Thymus (tissue), 11 donors: ENCODE measurements around the gene STAT2. TPM values are rescaled to one million over a fixed set of nuclear protein-coding genes. Genes with fewer than 3 reads are reported as not detected.
"Not testable (repeated sequence)": the region's sequence is repeated elsewhere in the genome, so short reads cannot be mapped to it uniquely, and the experiment has no call there.

Experiments
- DNase-seq, 9 donors: peaks; one replicate each; pipeline ENCODE4 v3.0.0-alpha.2; 2013; ENCODE audit warnings: low spot score in 9 of 9, low read depth in 6 of 9, missing footprints in 1 of 9
- H3K27ac ChIP-seq, 2 donors: one replicate each; pipeline ENCODE4 v1.5.1; 2013; ENCODE audit warnings: control low read depth in 1 of 2, low read depth in 1 of 2, low read length in 1 of 2, mild to moderate bottlenecking in 1 of 2, moderate library complexity in 1 of 2
- H3K27me3 ChIP-seq, 2 donors: one replicate each; pipeline ENCODE4 v1.5.1; 2013; ENCODE audit warnings: low read length in 1 of 2; ENCODE audit not compliant: control insufficient read depth in 2 of 2, insufficient read depth in 1 of 2
- H3K36me3 ChIP-seq, 2 donors: one replicate each; pipeline ENCODE4 v1.5.1; 2013; ENCODE audit warnings: low read length in 1 of 2, mild to moderate bottlenecking in 1 of 2, moderate library complexity in 1 of 2; ENCODE audit not compliant: control insufficient read depth in 2 of 2, insufficient read depth in 2 of 2
- H3K4me1 ChIP-seq, 2 donors: one replicate each; pipeline ENCODE4 v1.5.1; 2013; ENCODE audit warnings: low read length in 2 of 2; ENCODE audit not compliant: control insufficient read depth in 2 of 2, insufficient read depth in 2 of 2
- H3K4me3 ChIP-seq, 2 donors: one replicate each; pipeline ENCODE4 v1.5.1; 2013; ENCODE audit warnings: low read length in 2 of 2, control low read depth in 1 of 2, mild to moderate bottlenecking in 1 of 2
- H3K9me3 ChIP-seq, 2 donors: one replicate each; pipeline ENCODE4 v1.5.1; 2013; ENCODE audit warnings: low read length in 1 of 2, mild to moderate bottlenecking in 1 of 2; ENCODE audit not compliant: control insufficient read depth in 2 of 2, insufficient read depth in 1 of 2
- WGBS: extraction: QIAGEN DNeasy Blood & Tissue Kit; methylation state at CpG from one replicate; pipeline ENCODE4 v1.1.7; 2013; 5-methylcytosine and 5-hydroxymethylcytosine counted together
- polyA plus RNA-seq: library from polyadenylated mRNA; stranded (reverse); fragments of 200-250 nt; gene quantifications from one replicate; pipeline ENCODE4 v1.2.3, GENCODE V29; 2013
- total RNA-seq: library from RNA; stranded (reverse); fragments of 120-200 nt; gene quantifications from one replicate; pipeline ENCODE4 v1.2.4, GENCODE V29; 2013
- donor health status: healthy.

STAT2 gene
- total and polyA plus RNA-seq, 2 donors, result 73.3 to 102 TPM

DNA sequence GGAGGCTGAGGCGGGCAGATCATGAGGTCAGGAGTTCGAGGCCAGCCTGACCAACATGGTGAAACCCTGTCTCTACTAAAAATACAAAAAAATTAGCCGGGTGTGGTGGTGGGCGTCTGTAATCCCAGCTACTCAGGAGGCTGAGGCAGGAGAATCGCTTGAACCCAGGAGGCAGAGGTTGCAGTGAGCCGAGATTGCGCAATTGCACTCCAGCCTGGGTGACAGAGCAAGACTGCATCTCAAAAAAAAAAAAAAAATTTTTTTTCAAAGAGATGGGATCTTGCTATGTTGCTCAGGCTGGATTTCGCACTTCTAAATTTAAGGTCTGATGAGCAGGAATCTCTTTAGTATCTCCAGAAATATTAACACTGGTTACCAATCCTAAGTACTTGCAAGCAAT lies 38.3 kb downstream of the STAT2 start:
- H3K27ac ChIP-seq, DNase-seq, H3K4me3 ChIP-seq, H3K4me1 ChIP-seq, H3K9me3 ChIP-seq, H3K27me3 ChIP-seq: not testable (repeated sequence)
- 98% methylated on average over 8 of the region's 8 CpGs for WGBS
- H3K36me3 ChIP-seq, result peaks cover 64 to 80% of the 10 kb centered on the region in 2 donors

GRCh38 chr12:56321027-56321426 lies 38.9 kb downstream of the STAT2 start:
- H3K27me3 ChIP-seq, result no peaks in the 10 kb centered on the region
- no peak overlapping the region for H3K4me3 ChIP-seq
- peaks cover 0 to 5% of the 10 kb centered on the region in 2 donors for H3K4me1 ChIP-seq
- H3K36me3 ChIP-seq, result peaks cover 58 to 74% of the 10 kb centered on the region in 2 donors
- no peaks in the 10 kb centered on the region for H3K9me3 ChIP-seq
- H3K27ac ChIP-seq, result no peak overlapping the region
- WGBS, result 97% methylated on average over 2 of the region's 2 CpGs
- no peak for DNase-seq

- 98% methylated on average over 3 of the region's 3 CpGs for WGBS
- no peak overlapping the region for H3K4me3 ChIP-seq
- H3K36me3 ChIP-seq, result peaks cover 30 to 49% of the 10 kb centered on the region in 2 donors
- H3K4me1 ChIP-seq, result peaks cover 6 to 16% of the 10 kb centered on the region in 2 donors
- no peak for DNase-seq
- H3K27me3 ChIP-seq, result no peaks in the 10 kb centered on the region
- no peaks in the 10 kb centered on the region for H3K9me3 ChIP-seq
- H3K27ac ChIP-seq, result no peak overlapping the region
Observed at GRCh38 chr12:56317675-56318074, 42.2 kb downstream of the STAT2 start.

DNA sequence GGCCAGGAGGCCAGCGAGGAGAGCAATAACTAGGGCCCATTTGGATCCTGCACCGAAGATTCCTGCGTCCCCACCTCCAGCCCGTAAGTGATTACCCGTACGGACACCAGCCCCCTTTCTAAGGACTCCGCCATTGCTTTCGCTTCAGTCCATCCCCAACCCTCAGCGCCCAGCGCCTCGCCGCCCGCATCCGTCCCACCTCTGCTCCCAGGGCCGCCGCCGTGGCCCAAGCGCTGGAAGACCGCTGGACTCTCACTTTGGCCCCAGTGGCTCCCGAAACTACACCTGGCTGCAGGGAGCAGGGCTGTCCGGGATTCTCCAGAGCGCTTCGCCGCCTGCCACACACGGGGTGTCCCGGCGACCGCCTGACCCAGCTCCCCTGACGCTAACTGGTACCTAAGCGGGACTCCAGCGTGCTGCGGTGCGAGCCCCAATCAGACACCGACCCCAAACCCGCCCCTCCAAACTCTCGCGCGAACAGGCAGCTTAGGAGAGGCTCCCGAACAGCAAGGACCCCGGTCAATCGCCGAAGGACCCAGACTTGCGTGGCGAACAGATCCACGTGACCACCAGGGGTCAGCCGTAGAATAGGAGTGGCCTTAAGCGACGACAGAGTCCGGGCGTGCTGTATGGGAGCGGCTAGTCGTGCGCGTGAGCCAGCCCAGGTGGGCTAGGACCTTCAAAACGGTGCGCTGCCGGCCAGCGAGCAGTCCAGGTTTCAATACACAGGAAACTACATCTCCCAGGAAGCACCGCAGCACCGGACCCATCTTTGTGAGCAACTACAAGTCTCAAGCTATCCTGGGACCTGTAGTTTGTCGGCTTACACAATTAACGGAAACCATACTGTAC lies 44.1 kb downstream of the STAT2 start, which contains the start of gene CNPY2:
CNPY2 (minus strand) TSS at position 367 of the 852 bp plus-strand sequence. CDS start 771 bp downstream, outside the sequence.
- H3K4me1 ChIP-seq, result peaks cover 6 to 16% of the 10 kb centered on the region in 2 donors
- peak within 1 kb of the TSS; percentile 94 to 96 for H3K4me3 ChIP-seq
- DNase-seq, result peak; percentile 85 to 96 (median 92)
- H3K27ac ChIP-seq, result peak within 1 kb of the TSS; percentile 83 to 90
- H3K9me3 ChIP-seq, result no peaks in the 10 kb centered on the region
- no peaks in the 10 kb centered on the region for H3K27me3 ChIP-seq
- H3K36me3 ChIP-seq, result peaks cover 20 to 49% of the 10 kb centered on the region in 2 donors
- WGBS, result under 1% methylated on average over 62 of the region's 62 CpGs

DNA sequence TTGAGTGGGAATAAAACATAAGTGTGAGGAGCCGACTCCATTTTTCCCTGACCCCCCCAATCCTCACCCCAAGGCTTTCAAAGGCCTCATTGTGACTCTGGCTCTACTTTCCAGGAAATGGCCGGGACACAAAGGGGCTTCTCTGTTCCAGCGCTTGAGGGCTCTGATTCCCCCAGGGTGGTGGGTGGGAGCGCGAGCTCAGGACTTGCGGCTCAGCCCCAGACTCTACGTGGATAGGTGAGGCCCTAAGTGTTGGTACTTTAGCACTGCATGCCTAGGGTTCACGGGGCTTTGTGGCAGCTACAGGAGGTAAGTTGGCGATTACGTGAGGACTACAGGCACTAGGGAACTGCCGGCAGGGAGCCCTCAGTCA lies 44.7 kb downstream of the STAT2 start:
- H3K27me3 ChIP-seq, result no peaks in the 10 kb centered on the region
- 5% methylated on average over 11 of the region's 11 CpGs for WGBS
- peak in 1 of 9 donors; percentile 40 for DNase-seq
- H3K36me3 ChIP-seq, result peaks cover 18 to 52% of the 10 kb centered on the region in 2 donors
- no peaks in the 10 kb centered on the region for H3K9me3 ChIP-seq
- peak overlapping the region; percentile 83 to 90 for H3K27ac ChIP-seq
- peak overlapping the region; percentile 94 to 96 for H3K4me3 ChIP-seq
- peaks cover 6 to 16% of the 10 kb centered on the region in 2 donors for H3K4me1 ChIP-seq

DNA sequence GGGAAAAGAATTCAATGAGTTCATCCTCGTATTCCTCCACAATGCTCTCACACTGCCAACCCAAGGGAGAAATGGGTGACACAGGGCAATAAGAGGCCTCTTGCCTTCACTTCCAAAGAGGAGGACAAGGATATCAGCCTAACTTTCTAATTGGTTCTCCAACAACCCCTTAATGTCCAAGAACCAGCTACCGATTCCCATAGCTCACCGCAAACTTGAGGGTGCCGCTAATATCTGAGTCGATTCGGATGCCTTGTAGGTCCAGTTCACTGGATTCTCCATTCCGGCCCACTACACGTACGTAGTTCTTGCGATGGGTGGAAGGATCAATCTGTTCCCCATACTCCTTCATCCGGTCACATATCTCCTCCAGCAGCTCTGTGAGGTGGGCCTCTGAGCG lies 48.9 kb downstream of the STAT2 start:
- Histone ChIP-seq H3K27ac (no peak overlapping the region), H3K4me1 (peaks cover 6 to 10% of the 10 kb centered on the region in 2 donors), H3K4me3 (no peak overlapping the region), H3K9me3 (no peaks in the 10 kb centered on the region), H3K36me3 (peaks cover 14 to 54% of the 10 kb centered on the region in 2 donors), H3K27me3 (no peaks in the 10 kb centered on the region)
- DNase-seq, result no peak
- 99% methylated on average over 12 of the region's 12 CpGs for WGBS

DNA sequence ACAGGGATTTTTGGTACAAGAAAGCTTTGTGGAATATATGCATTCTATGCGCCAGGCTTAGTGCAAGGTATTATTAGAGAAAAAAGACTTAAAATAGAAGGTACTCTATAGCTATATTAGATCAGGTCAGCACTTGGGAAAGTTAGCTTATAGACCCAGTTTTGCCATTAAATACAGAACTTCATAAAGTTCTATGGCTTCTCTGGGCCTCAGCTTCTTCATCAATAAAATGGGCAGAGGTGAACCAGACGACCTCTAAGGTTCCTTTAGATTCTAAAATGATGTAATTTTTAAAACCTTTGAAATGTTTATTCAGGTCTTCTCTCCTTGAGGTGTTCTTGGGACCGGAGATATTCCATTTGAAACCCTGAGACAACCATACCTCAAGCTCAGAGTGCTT lies 51.2 kb downstream of the STAT2 start:
- DNase-seq, result no peak
- H3K4me3 ChIP-seq, result no peak overlapping the region
- no peaks in the 10 kb centered on the region for H3K27me3 ChIP-seq
- no peak overlapping the region for H3K27ac ChIP-seq
- H3K36me3 ChIP-seq, result peaks cover 15 to 61% of the 10 kb centered on the region in 2 donors
- WGBS, result 99% methylated on average over 3 of the region's 3 CpGs
- H3K4me1 ChIP-seq, result no peaks in the 10 kb centered on the region
- H3K9me3 ChIP-seq, result no peaks in the 10 kb centered on the region

- over 99% methylated on average over 7 of the region's 7 CpGs for WGBS
- DNase-seq, result no peak
- no peaks in the 10 kb centered on the region for H3K9me3 ChIP-seq
- no peaks in the 10 kb centered on the region for H3K4me1 ChIP-seq
- H3K36me3 ChIP-seq, result peaks cover 15 to 59% of the 10 kb centered on the region in 2 donors
- no peaks in the 10 kb centered on the region for H3K27me3 ChIP-seq
- H3K27ac ChIP-seq, result no peak overlapping the region
- H3K4me3 ChIP-seq, result no peak overlapping the region
Observed at GRCh38 chr12:56307221-56307965, 52.5 kb downstream of the STAT2 start.
